ENCODE results near the gene CCDC80. TPM values are rescaled to one million over a fixed set of nuclear protein-coding genes. Genes with fewer than 3 reads are reported as not detected.

Gene CCDC80
- total RNA-seq, 3 donors from 2014 or later, result 5.9 to 58.7 (median 53.2) TPM

GRCh38 chr3:112631257-112631656 is 9.7 kb downstream of the CCDC80 start:
- ATAC-seq (no peak), DNase-seq (no peak)
- Histone ChIP-seq H3K9me3 (no peaks in the 10 kb centered on the region), H3K4me1 (ENCODE audit: low read depth) (no peaks in the 10 kb centered on the region), H3K4me3 (no peak overlapping the region), H3K36me3 (ENCODE audit: low read depth) (no peaks in the 10 kb centered on the region)
- intact Hi-C loops (cut with DNase I, micrococcal nuclease), result no loop called here
- TF ChIP-seq CTCF (IDR thresholded peaks at IDR 0.05), result no peak

GRCh38 chr3:112629425-112629824 is 11.5 kb downstream of the CCDC80 start:
- Histone ChIP-seq H3K9me3 (no peaks in the 10 kb centered on the region), H3K4me3 (no peak overlapping the region), H3K4me1 (ENCODE audit: low read depth) (no peaks in the 10 kb centered on the region), H3K36me3 (ENCODE audit: low read depth) (no peaks in the 10 kb centered on the region)
- intact Hi-C loops (cut with DNase I, micrococcal nuclease), result no loop called here
- ATAC-seq (peak; percentile 64), DNase-seq (peak in 1 of 3 donors; percentile 35)
- TF ChIP-seq CTCF (IDR thresholded peaks at IDR 0.05), result no peak

GRCh38 chr3:112627919-112628466 is 12.9 kb downstream of the CCDC80 start:
- intact Hi-C loops (cut with DNase I, micrococcal nuclease), result no loop called here
- no peaks in the 10 kb centered on the region for H3K36me3 ChIP-seq (ENCODE audit: low read depth)
- no peak for TF ChIP-seq CTCF (IDR thresholded peaks at IDR 0.05)
- H3K4me3 ChIP-seq, result no peak overlapping the region
- H3K9me3 ChIP-seq, result no peaks in the 10 kb centered on the region
- DNase-seq (no peak), ATAC-seq (no peak)
- H3K4me1 ChIP-seq (ENCODE audit: low read depth), result no peaks in the 10 kb centered on the region

- no peaks in the 10 kb centered on the region for H3K36me3 ChIP-seq (ENCODE audit: low read depth)
- no peaks in the 10 kb centered on the region for H3K9me3 ChIP-seq
- intact Hi-C loops (cut with DNase I, micrococcal nuclease), result no loop called here
- no peak for TF ChIP-seq CTCF (IDR thresholded peaks at IDR 0.05)
- DNase-seq, result no peak
- no peaks in the 10 kb centered on the region for H3K4me1 ChIP-seq (ENCODE audit: low read depth)
- H3K4me3 ChIP-seq, result no peak overlapping the region
- no peak for ATAC-seq
Measured at GRCh38 chr3:112627419-112627818, 13.5 kb downstream of the CCDC80 start.

GRCh38 chr3:112623717-112624116 is 17.2 kb downstream of the CCDC80 start:
- Histone ChIP-seq H3K36me3 (ENCODE audit: low read depth) (no peaks in the 10 kb centered on the region), H3K4me1 (ENCODE audit: low read depth) (no peaks in the 10 kb centered on the region), H3K9me3 (no peaks in the 10 kb centered on the region), H3K4me3 (no peak overlapping the region)
- intact Hi-C loops (cut with DNase I, micrococcal nuclease), result no loop called here
- no peak for ATAC-seq
- no peak for DNase-seq
- no peak for TF ChIP-seq CTCF (IDR thresholded peaks at IDR 0.05)

- intact Hi-C loops (cut with DNase I, micrococcal nuclease), result no loop called here
- ATAC-seq (no peak), DNase-seq (no peak)
- H3K4me3 ChIP-seq, result no peak overlapping the region
- no peak for TF ChIP-seq CTCF (IDR thresholded peaks at IDR 0.05)
- no peaks in the 10 kb centered on the region for H3K4me1 ChIP-seq (ENCODE audit: low read depth)
- H3K9me3 ChIP-seq, result no peaks in the 10 kb centered on the region
- H3K36me3 ChIP-seq (ENCODE audit: low read depth), result no peaks in the 10 kb centered on the region
Measured at GRCh38 chr3:112623213-112623612, 17.7 kb downstream of the CCDC80 start.
